DMS79 treated with DMSO at 0.1 percent for 48 hours (cell line): ENCODE results near the gene RNF34.

Source experiments
- DNase-seq: peaks from one replicate; lab custom pipeline; 2025; lab: John Stamatoyannopoulos, UW

RNF34 gene

GRCh38 chr12:121388421-121388981 is 11.4 kb upstream of the RNF34 start:
- no peak for DNase-seq

- no peak for DNase-seq
Measured at GRCh38 chr12:121390856-121391255, 9.1 kb upstream of the RNF34 start.

DNA sequence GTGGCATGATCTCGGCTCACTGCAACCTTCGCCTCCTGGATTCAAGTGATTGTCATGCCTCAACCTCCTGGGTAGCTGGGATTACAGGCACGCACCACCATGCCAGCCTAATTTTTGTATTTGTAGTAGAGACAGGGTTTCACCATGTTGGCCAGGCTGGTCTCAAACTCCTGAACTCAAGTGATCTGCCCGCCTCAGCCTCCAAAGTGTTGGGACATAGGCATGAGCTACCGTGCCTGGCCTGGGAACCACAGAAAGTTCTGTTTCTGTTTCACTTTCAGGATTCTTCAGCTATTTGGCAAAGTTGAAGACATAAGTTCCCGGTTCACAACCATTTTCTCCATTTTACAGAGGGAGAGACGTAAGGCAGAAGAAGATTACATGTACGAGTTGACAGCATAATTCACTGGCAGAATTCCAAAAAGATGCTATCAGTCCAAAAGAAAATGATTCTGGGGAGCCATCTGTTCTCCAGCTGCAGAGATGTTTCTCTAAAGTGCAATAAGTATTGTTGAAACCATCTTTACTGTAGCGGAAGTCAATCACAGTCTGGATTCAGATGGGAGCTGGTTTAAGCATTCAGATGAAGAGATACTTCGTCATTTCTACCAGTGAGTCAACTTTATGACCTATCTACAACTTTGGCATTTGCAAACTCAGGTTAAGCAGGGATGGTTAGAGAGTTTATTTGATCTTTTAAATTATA is 8.1 kb upstream of the RNF34 start:
- no peak for DNase-seq

GRCh38 chr12:121392325-121392716 is 7.6 kb upstream of the RNF34 start:
- DNase-seq = no peak

- no peak for DNase-seq
Measured at GRCh38 chr12:121397521-121397920, 2.4 kb upstream of the RNF34 start.

DNA sequence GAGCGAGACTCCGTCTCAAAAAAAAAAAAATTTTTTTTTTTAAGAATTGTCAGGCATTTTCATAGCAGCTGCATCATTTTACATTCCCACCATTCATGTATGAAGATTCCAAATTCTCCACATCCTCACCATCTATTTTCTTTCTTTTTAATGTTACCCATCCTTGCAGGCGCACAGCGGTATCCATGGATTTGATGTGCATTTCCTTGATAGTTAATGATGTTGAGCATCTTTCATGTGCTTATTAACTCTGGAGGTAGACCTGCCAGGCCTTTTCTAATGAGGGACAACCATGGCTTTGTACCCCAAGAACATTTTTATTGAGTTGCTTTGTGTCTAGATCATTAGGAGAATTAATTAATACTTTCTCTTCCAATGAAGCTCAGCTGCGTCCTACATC is 1.6 kb upstream of the RNF34 start:
- no peak for DNase-seq

GRCh38 chr12:121400332-121401139 is 618 bp downstream of the RNF34 start:
- peak; percentile 61 for DNase-seq

DNA sequence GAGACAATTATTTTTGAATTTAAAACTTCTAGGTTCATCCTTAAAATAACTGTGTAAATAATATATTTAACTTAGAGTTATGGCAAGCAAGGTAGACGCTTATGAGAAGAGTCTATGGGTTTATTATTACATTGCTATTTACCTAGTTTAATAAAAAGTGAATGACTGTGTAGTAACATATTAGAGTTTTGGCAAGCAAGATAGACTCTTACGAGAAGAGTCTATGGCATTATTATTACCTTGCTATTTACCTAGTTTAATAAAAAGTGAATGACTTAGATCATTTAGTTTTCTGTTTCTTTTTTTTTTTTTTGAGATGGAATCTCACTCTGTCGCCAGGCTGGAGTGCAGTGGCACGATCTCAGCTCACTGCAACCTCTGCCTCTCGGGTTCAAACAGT is 3.8 kb downstream of the RNF34 start:
- no peak for DNase-seq

DNA sequence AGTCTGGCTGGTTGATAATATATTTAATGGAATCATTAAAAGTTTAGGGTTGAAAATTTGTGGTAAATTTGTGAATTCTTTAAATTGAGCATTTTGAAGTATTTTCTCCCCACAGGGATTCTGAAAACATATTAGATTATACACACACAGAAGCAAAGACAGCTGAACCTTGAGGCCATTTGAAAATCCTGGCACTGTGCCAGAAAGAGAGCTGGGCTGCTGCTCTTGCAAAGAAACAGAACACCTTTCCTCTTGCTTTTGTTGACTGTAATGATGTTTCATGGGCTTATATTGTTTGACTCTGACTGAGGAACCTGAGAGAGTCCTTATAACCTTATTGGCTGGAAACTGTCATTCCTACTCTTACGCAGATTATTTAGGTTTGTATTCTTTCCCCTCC is 4.8 kb downstream of the RNF34 start:
- DNase-seq = peak; percentile 90

DNA sequence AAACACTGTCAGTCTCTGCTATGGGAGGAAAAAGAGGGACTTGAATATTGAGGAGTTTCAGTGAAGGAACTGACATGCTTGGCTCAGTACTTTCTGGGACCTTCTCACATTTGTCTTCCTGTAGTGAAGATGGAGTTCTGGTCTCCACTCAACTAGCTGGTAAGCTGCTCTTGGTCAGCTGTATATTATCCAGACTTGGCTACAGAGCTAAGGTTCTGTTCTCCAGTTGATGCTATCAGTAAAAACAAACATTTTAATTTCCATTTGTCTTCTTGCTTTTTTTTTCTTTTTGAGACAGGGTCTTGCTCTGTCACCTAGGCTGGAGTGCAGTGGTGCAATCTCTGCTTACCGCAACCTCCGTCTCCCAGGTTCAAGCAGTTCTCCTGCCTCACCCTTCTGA is 5.3 kb downstream of the RNF34 start:
- no peak for DNase-seq

GRCh38 chr12:121413917-121414316 is 14.0 kb downstream of the RNF34 start:
- DNase-seq = peak; percentile 73

GRCh38 chr12:121417847-121418246 is 17.9 kb downstream of the RNF34 start:
- DNase-seq = no peak

- DNase-seq = no peak
Measured at GRCh38 chr12:121420109-121420508, 20.2 kb downstream of the RNF34 start.

- DNase-seq = no peak
Measured at GRCh38 chr12:121423253-121423652, 23.3 kb downstream of the RNF34 start.

- DNase-seq = no peak
Measured at GRCh38 chr12:121423682-121424623, 24.0 kb downstream of the RNF34 start.

- no peak for DNase-seq
Measured at GRCh38 chr12:121424624-121424975, 24.7 kb downstream of the RNF34 start.

- no peak for DNase-seq
Measured at GRCh38 chr12:121427556-121428050, 27.7 kb downstream of the RNF34 start.

DNA sequence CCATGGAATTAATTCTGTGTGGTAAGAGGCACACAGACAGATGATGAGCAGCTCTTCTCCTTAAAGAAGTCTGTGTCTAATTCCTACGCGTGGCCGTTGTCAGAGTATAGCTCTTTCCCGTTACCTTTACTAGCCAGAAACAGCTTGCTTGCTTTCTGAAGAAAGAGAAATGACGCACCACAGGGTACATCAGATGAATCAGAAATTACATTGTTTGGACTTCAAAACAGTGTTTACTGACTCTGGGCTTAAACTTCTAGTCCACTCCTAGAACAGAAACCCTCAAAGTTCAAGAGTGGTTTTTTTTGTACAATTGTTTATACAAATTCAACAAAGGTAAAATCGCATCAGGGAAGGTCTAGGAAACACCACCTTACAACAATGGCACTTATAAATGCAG is 29.0 kb downstream of the RNF34 start:
- DNase-seq = no peak

- no peak for DNase-seq
Measured at GRCh38 chr12:121430833-121431415, 31.0 kb downstream of the RNF34 start.

DNA sequence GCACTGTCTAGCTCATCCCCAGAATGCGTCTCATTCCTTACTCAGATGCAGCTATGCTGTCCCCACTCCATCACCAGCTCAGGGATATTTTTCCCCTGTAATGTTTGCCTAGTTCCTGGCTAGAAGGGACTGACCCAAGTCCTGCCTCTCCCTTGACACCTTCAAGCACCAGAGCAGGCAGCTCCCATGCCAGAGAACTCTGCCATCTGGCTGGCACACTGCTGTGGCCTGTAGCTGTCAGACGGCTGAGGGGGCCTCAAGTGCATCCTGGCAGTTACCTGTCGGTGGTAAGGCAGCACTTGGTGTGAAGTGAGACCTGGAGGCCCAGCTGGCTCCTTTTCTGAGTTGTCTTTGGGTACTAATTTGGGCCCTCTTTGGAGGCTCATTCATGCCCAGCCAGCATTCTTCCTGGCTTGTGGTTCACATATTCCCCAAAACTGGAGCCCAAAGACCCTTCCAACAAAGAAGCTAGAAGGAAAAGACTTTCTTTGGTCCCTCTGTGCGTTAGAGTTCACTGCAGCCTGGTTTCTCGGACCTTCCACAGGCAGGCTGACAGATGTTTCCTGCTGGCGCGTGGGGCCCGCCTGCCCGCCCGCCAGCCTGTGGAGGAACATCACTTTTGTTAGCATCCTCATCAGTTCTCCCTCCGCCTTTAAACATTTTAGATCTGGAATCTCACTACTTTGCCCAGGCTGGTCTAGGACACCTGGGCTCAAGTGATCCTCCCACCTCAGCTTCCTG is 33.0 kb downstream of the RNF34 start:
- DNase-seq = no peak

- no peak for DNase-seq
Measured at GRCh38 chr12:121436706-121437105, 36.8 kb downstream of the RNF34 start.
